ENCODE results near the gene SAP130.

DNA sequence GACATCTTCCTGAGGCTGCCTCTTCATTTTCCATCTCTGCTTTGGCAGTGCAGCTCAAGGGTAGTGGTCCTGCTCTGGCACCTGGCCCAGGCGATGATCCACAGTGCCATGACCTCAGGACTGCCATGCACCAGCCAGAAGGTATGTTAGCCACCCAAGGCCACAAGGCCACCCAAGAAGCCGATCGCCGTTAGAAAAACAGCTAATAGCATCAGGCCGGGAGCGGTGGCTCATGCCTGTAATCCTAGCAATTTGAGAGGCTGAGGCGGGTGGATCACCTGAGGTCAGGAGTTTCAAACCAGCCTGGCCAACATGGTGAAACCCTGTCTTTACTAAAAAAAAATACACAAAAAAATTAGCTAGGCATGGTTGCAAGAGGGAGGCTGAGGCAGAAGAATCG, 34.7 kb upstream of the SAP130 start:
- TF ChIP-seq, protein P1, sequence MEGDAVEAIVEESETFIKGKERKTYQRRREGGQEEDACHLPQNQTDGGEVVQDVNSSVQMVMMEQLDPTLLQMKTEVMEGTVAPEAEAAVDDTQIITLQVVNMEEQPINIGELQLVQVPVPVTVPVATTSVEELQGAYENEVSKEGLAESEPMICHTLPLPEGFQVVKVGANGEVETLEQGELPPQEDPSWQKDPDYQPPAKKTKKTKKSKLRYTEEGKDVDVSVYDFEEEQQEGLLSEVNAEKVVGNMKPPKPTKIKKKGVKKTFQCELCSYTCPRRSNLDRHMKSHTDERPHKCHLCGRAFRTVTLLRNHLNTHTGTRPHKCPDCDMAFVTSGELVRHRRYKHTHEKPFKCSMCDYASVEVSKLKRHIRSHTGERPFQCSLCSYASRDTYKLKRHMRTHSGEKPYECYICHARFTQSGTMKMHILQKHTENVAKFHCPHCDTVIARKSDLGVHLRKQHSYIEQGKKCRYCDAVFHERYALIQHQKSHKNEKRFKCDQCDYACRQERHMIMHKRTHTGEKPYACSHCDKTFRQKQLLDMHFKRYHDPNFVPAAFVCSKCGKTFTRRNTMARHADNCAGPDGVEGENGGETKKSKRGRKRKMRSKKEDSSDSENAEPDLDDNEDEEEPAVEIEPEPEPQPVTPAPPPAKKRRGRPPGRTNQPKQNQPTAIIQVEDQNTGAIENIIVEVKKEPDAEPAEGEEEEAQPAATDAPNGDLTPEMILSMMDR (IDR thresholded peaks at IDR 0.05), result no peak
- TF ChIP-seq POLR2A (IDR thresholded peaks at IDR 0.05), result no peak
